ENCODE results near the gene PELI2. TPM values are rescaled to one million over a fixed set of nuclear protein-coding genes. Genes with fewer than 3 reads are reported as not detected.

Gene PELI2
- total and polyA plus RNA-seq, 11 donors = 0.80 to 5.2 (median 3.3) TPM

DNA sequence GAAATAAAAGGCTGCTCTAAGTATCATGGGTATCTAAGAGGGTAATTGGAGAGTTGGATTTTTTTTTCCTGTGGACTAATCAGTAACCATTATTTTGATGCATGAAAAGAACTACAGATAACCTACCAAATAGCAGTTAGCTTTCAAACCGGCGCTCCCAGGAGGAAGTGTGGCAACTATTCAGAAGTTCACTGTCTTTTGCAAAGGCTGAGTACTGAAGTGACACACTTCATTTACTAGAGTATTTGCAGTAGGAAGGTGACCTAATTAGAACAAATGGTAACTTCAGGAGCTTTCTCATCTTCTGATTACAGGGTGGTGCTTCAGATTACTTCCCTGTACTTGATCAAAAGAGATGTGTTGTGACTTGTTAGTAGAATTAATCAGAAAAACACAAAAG lies 87.7 kb downstream of the PELI2 start:
- H3K9me3 ChIP-seq = no peaks in the 10 kb centered on the region
- intact Hi-C loops (cut with DNase I) = no loop called here
- DNase-seq (no peak), ATAC-seq (no peak)
- H3K4me3 ChIP-seq = no peak overlapping the region
- 63 to 74% (median 69%) methylated on average over 2 of the region's 2 CpGs for WGBS, 4 donors
- H3K4me1 ChIP-seq = peaks cover 0 to 13% (median 0%) of the 10 kb centered on the region in 12 donors
- H3K36me3 ChIP-seq = no peaks in the 10 kb centered on the region
- TF ChIP-seq, protein P1, sequence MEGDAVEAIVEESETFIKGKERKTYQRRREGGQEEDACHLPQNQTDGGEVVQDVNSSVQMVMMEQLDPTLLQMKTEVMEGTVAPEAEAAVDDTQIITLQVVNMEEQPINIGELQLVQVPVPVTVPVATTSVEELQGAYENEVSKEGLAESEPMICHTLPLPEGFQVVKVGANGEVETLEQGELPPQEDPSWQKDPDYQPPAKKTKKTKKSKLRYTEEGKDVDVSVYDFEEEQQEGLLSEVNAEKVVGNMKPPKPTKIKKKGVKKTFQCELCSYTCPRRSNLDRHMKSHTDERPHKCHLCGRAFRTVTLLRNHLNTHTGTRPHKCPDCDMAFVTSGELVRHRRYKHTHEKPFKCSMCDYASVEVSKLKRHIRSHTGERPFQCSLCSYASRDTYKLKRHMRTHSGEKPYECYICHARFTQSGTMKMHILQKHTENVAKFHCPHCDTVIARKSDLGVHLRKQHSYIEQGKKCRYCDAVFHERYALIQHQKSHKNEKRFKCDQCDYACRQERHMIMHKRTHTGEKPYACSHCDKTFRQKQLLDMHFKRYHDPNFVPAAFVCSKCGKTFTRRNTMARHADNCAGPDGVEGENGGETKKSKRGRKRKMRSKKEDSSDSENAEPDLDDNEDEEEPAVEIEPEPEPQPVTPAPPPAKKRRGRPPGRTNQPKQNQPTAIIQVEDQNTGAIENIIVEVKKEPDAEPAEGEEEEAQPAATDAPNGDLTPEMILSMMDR (IDR thresholded peaks at IDR 0.05) = no peak
- no peak for TF ChIP-seq POLR2A (IDR thresholded peaks at IDR 0.05)
- no peak overlapping the region for H3K27ac ChIP-seq
- H3K27me3 ChIP-seq = no peaks in the 10 kb centered on the region

DNA sequence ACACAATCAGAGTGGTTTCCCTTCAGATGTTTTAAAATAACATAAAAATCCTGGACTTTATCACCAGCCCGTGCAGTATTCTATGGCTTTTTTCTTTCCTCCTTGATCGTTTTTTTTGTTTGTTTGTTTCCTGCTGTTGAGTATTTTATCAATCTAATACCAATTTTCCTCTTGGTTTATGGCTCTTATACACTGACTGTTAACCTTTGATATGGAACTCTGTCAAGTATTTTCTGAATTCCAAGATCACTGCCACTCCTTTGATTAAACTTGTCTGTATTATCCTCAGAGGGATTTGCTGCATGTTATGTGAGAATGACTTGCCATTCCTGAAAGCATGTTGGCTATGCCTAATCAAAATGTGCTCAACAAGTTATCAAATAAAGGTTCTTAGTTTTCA lies 88.4 kb downstream of the PELI2 start:
- Histone ChIP-seq H3K9me3 (no peaks in the 10 kb centered on the region), H3K4me3 (no peak overlapping the region), H3K4me1 (peaks cover 0 to 13% (median 1%) of the 10 kb centered on the region in 12 donors), H3K36me3 (no peaks in the 10 kb centered on the region), H3K27me3 (no peaks in the 10 kb centered on the region), H3K27ac (no peak overlapping the region)
- no peak for TF ChIP-seq POLR2A (IDR thresholded peaks at IDR 0.05)
- TF ChIP-seq, protein P1 (IDR thresholded peaks at IDR 0.05) = no peak
- DNase-seq = no peak
- ATAC-seq = no peak
- WGBS, 4 donors = 36 to 59% (median 49%) methylated on average over 2 of the region's 2 CpGs
- intact Hi-C loops (cut with DNase I) = no loop called here

DNA sequence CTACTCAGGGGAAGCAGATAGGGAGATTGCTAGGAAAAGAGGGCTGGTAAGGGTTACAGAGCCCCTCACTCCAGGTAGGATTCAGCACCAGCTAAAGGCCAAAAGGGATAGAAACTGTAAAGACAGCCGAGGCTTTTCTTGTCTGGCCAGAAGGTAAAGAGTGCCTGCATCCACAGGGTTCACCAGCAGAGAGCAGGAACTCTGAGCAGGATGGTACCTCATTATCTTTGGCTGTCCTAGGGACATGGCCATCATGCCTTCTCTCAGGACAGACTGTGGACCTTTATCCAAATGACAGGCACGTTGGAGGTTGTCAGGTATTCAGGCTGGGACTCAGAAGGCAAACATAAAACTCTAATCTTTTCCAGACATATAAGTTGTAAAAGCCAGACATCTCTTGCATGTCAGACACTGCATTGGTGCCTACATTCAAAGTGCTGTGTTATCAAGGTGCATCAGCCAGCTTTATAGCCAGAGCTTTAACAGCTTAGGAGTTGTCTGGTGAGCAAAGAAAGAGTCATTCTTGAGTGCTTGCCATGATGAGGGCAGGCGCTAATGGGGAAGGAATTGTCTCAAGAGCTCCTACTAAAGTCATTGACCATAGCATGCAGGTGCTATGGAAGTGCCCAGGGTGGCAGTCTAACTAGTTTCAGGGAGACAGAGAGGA lies 89.5 kb downstream of the PELI2 start:
- no peak for ATAC-seq
- H3K36me3 ChIP-seq = no peaks in the 10 kb centered on the region
- H3K27ac ChIP-seq = no peak overlapping the region
- no peak for DNase-seq
- WGBS, 4 donors = 67 to 77% (median 73%) methylated on average over 3 of the region's 3 CpGs
- no peaks in the 10 kb centered on the region for H3K27me3 ChIP-seq
- no peak overlapping the region for H3K4me3 ChIP-seq
- no peak for TF ChIP-seq POLR2A (IDR thresholded peaks at IDR 0.05)
- TF ChIP-seq, protein P1 (IDR thresholded peaks at IDR 0.05) = no peak
- intact Hi-C loops (cut with DNase I) = no loop called here
- peaks cover 0 to 13% (median 3%) of the 10 kb centered on the region in 12 donors for H3K4me1 ChIP-seq
- H3K9me3 ChIP-seq = no peaks in the 10 kb centered on the region

DNA sequence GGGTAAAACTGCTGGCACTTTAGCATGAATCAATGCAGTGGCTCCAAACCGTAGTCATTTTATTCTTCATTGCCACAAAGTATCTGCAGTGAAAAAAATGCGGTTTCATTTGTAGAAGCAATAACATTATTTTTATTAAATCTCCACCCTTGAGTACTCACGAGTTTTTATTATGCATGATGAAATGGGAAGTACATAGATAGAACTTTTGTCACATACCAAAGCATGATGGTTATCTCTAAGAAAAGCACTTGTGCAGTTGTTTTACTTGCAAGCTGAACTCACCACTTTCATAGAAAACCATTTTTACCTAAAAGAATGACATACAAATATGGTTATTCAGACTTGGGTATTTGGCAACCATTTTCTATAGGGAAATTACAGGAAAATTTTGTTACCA lies 90.3 kb downstream of the PELI2 start:
- TF ChIP-seq POLR2A (IDR thresholded peaks at IDR 0.05) = no peak
- TF ChIP-seq, protein P1 (IDR thresholded peaks at IDR 0.05) = no peak
- DNase-seq (no peak), ATAC-seq (no peak)
- Histone ChIP-seq H3K36me3 (no peaks in the 10 kb centered on the region), H3K27me3 (no peaks in the 10 kb centered on the region), H3K27ac (no peak overlapping the region), H3K4me1 (peaks cover 0 to 13% (median 3%) of the 10 kb centered on the region in 12 donors), H3K4me3 (no peak overlapping the region), H3K9me3 (no peaks in the 10 kb centered on the region)
- intact Hi-C loops (cut with DNase I) = no loop called here
- 77 to 81% (median 79%) methylated on average over 3 of the region's 3 CpGs for whole genome bisulfite sequencing, 4 donors
